Peyer's patch (tissue), 4 donors: ENCODE measurements around the gene MRPL45.
"Not testable (repeated sequence)": the region's sequence is repeated elsewhere in the genome, so short reads cannot be mapped to it uniquely, and the experiment has no call there.

Experiments
- POLR2A ChIP-seq, 2 donors: fragments of 450-650 bp; IDR thresholded peaks; one replicate each; pipeline ENCODE4 v1.5.1; 2017; ENCODE audit warnings: antibody characterized with exemption in 2 of 2, mild to moderate bottlenecking in 2 of 2, moderate library complexity in 2 of 2
- TF ChIP-seq, protein P1 (sequence below), 6 experiments: fragments of 450-650 bp in 4 of 6; fragments of 200-600 bp in 2 of 6; sonication (generic) in 1 of 6; IDR thresholded peaks; one replicate each; pipeline ENCODE4 v1.5.1; 2017 to 2019; ENCODE audit warnings: antibody characterized with exemption in 6 of 6, mild to moderate bottlenecking in 3 of 6, moderate library complexity in 1 of 6

- TF ChIP-seq, protein P1, sequence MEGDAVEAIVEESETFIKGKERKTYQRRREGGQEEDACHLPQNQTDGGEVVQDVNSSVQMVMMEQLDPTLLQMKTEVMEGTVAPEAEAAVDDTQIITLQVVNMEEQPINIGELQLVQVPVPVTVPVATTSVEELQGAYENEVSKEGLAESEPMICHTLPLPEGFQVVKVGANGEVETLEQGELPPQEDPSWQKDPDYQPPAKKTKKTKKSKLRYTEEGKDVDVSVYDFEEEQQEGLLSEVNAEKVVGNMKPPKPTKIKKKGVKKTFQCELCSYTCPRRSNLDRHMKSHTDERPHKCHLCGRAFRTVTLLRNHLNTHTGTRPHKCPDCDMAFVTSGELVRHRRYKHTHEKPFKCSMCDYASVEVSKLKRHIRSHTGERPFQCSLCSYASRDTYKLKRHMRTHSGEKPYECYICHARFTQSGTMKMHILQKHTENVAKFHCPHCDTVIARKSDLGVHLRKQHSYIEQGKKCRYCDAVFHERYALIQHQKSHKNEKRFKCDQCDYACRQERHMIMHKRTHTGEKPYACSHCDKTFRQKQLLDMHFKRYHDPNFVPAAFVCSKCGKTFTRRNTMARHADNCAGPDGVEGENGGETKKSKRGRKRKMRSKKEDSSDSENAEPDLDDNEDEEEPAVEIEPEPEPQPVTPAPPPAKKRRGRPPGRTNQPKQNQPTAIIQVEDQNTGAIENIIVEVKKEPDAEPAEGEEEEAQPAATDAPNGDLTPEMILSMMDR (IDR thresholded peaks at IDR 0.05), result not testable (repeated sequence)
- TF ChIP-seq POLR2A (IDR thresholded peaks at IDR 0.05), result not testable (repeated sequence)
These were observed 1.2 kb upstream of the MRPL45 start for GRCh38 chr17:38295602-38296365.
